ENCODE results near the gene ZNF471. TPM values are rescaled to one million over a fixed set of nuclear protein-coding genes. Genes with fewer than 3 reads are reported as not detected.

ZNF471 gene
- total RNA-seq: 2.3 and 4.4 TPM in 2 replicates

GRCh38 chr19:56507446-56508289 lies at the start of gene ZNF471:
TSS of gene ZNF471 (plus strand) at chr19:56507855. CDS start at chr19:56511572, 3,717 bp downstream.

GRCh38 chr19:56476651-56477428 lies 30.8 kb upstream of the ZNF471 start, which contains the start of gene ZNF667:
TSS of gene ZNF667 (minus strand) at chr19:56477345. CDS start at chr19:56462370, 14,975 bp downstream.

GRCh38 chr19:56538761-56539263 lies 31.2 kb downstream of the ZNF471 start, which contains the start of gene ZFP28:
TSS of gene ZFP28 (plus strand) at chr19:56538948. CDS start at chr19:56539019, 71 bp downstream.

GRCh38 chr19:56567274-56568120 lies 59.8 kb downstream of the ZNF471 start, which contains the start of gene ZNF470:
TSS of gene ZNF470 (plus strand) at chr19:56567468. CDS start at chr19:56570312, 2,844 bp downstream.

Other genes with a start within 250 kb of the ZNF471 start
- gene EDDM13, start 235.1 kb upstream of the ZNF471 start, total RNA-seq: not detected in 2 replicates
- 5.1 and 5.9 TPM in 2 replicates for gene ZSCAN5A, start 193.0 kb upstream of the ZNF471 start, total RNA-seq
- gene ZNF582, start 114.3 kb upstream of the ZNF471 start, total RNA-seq: 1.00 and 2.5 TPM in 2 replicates
- gene ZNF583, start 103.5 kb upstream of the ZNF471 start, total RNA-seq: 5.8 and 7.7 TPM in 2 replicates
- gene ZNF667, start 30.5 kb upstream of the ZNF471 start, total RNA-seq: 1.8 and 5.5 TPM in 2 replicates
- gene ZFP28, start 31.1 kb downstream of the ZNF471 start, total RNA-seq: 10.5 and 13.7 TPM in 2 replicates
- gene ZNF470, start 59.6 kb downstream of the ZNF471 start, total RNA-seq: 3.5 and 4.9 TPM in 2 replicates
- 7.4 and 8.7 TPM in 2 replicates for gene ZNF71, start 87.4 kb downstream of the ZNF471 start, total RNA-seq
- gene SMIM17, start 135.3 kb downstream of the ZNF471 start, total RNA-seq: 0.25 TPM in 1 of 2 replicates, not detected in the other
- gene ZNF835, start 163.9 kb downstream of the ZNF471 start, total RNA-seq: 0.44 and 2.6 TPM in 2 replicates